HepG2 (cell line): Measurements from ENCODE around the gene NFATC2.
A peak's percentile ranks its signal among the peaks of the same experiment; 100 is the strongest.

ENCODE experiments used
- ARID2 ChIP-seq: sonication (generic); formaldehyde crosslinking; IDR thresholded peaks from 2 replicates; pipeline ENCODE4 v1.8.1; 2022; ENCODE audit warnings: mild to moderate bottlenecking, missing genetic modification reagents, borderline replicate concordance
- CTCF ChIP-seq: sonication (generic); formaldehyde crosslinking; IDR thresholded peaks from 2 replicates; pipeline ENCODE4 v1.5.0; 2020; ENCODE audit warnings: mild to moderate bottlenecking, missing genetic modification reagents, moderate library complexity
- FOXM1 ChIP-seq: sonication (generic); formaldehyde crosslinking; IDR thresholded peaks from 2 replicates; pipeline ENCODE4 v1.5.0; 2020; ENCODE audit warnings: missing genetic modification reagents
- GLI4 ChIP-seq: sonication (generic); formaldehyde crosslinking; IDR thresholded peaks from 2 replicates; pipeline ENCODE4 v1.5.1; 2020; ENCODE audit warnings: missing genetic modification reagents, mild to moderate bottlenecking, moderate library complexity, borderline replicate concordance
- MEIS2 ChIP-seq: sonication (generic); formaldehyde crosslinking; IDR thresholded peaks from 2 replicates; pipeline ENCODE4 v1.9.0; 2021; ENCODE audit warnings: mild to moderate bottlenecking, missing genetic modification reagents
- PATZ1 ChIP-seq: sonication (generic); formaldehyde crosslinking; IDR thresholded peaks from 2 replicates; pipeline ENCODE4 v1.4.0; 2020; ENCODE audit warnings: missing genetic modification reagents
- RFX5 ChIP-seq: IDR thresholded peaks from 2 replicates; pipeline ENCODE4 v1.6.1; 2011; ENCODE audit warnings: low read depth, low read length, improper control_type of control experiment
- ZFP41 ChIP-seq: sonication (generic); formaldehyde crosslinking; IDR thresholded peaks from 2 replicates; pipeline ENCODE4 v1.4.0; 2020; ENCODE audit warnings: mild to moderate bottlenecking, missing genetic modification reagents, borderline replicate concordance
- ZFX ChIP-seq: sonication (generic); formaldehyde crosslinking; IDR thresholded peaks from 2 replicates; pipeline ENCODE4 v1.4.0; 2020; ENCODE audit warnings: mild to moderate bottlenecking, low read depth, missing genetic modification reagents, moderate library complexity
- ZNF790 ChIP-seq: sonication (generic); formaldehyde crosslinking; IDR thresholded peaks from 2 replicates; pipeline ENCODE4 v1.8.0; 2022; ENCODE audit warnings: missing genetic modification reagents, mild to moderate bottlenecking, borderline replicate concordance

GRCh38 chr20:51426718-51427650 lies 115.5 kb downstream of the NFATC2 start:
- no peak for TF ChIP-seq GLI4 (CRISPR knock-in tag)
- TF ChIP-seq ZNF790 (CRISPR knock-in tag), result no peak
- no peak for TF ChIP-seq CTCF (CRISPR knock-in tag)
- TF ChIP-seq MEIS2 (CRISPR knock-in tag), result 0 out of 2 replicates have a peak, but pooled peaks have one; percentile 18
- TF ChIP-seq RFX5, result no peak
- no peak; the same call in 1 of the 2 replicates for TF ChIP-seq ZFP41 (CRISPR knock-in tag)
- no peak for TF ChIP-seq ZFX (CRISPR knock-in tag)
- TF ChIP-seq ARID2 (CRISPR knock-in tag), result no peak
- no peak for TF ChIP-seq PATZ1
- TF ChIP-seq FOXM1 (CRISPR knock-in tag), result no peak
